NCI-H69 (cell line): ENCODE data around the gene ZNF525.
A peak's percentile ranks its signal among the peaks of the same experiment; 100 is the strongest.
"Not testable (repeated sequence)": the region's sequence is repeated elsewhere in the genome, so short reads cannot be mapped to it uniquely, and the experiment has no call there.

ENCODE experiments used
- DNase-seq: peaks from one replicate; lab custom pipeline; 2025; lab: John Stamatoyannopoulos, UW

ZNF525 gene

GRCh38 chr19:53395840-53396524 is 30.5 kb downstream of the ZNF525 start:
- DNase-seq = not testable (repeated sequence)

GRCh38 chr19:53396525-53396868 is 31.0 kb downstream of the ZNF525 start:
- DNase-seq = no peak

GRCh38 chr19:53397918-53398317 is 32.4 kb downstream of the ZNF525 start:
- DNase-seq = not testable (repeated sequence)

DNA sequence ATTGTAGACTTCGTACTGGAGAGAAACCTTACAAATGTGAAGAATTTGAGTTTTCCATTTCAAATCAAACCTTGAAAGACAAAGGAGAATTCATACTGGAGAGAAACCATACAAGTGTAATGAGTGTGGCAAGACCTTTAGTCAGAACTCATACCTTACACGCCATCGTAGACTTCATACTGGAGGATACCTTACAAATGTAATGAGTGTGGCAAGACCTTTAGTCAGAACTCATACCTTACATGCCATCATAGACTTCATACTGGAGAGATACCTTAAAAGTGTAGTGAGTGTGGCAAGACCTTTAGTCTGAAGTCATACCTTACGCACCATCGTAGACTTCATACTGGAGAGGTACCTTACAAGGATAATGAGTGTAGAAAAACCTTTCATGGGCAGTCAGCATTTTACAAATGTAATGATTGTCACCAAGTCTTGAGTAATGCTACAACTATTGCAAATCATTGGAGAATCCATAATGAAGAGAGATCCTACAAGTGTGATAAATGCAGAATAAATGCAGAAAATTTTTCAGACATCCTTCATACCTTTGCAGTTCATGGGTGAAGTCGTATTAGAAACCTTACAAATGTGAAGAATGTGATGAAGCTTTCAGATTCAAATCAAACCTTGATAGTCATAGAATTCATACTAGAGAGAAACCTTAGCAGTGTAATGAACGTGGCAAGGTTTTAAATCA is 44.1 kb downstream of the ZNF525 start:
- no peak for DNase-seq

DNA sequence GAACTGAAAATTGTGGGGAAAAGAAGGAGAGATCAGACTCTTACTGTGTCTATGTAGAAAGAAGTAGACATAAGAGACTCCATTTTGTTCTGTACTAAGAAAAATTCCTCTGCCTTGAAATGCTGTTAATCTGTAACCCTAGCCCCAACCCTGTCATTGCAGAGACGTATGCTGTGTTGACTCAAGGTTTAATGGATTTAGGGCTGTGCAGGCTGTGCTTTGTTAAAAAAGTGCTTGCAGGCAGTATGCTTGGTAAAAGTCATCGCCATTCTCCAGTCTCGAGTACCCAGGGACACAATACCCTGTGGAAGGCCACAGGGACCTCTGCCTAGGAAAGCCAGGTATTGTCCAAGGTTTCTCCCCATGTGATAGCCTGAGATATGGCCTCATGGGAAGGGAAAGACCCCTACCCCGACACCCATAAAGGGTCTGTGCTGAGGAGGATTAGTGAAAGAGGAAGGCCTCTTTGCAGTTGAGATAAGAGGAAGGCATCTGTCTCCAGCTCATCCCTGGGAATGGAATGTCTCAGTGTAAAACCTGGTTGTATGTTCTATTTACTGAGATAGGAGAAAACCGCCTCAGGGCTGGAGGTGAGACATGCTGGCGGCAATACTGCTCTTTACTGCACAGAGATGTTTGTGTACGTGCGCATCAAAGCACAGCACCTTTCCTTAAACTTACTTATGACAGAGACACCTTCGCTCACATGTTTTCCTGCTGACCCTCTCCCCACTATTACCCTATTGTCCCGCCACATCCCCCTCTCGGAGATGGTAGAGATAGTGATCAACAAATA is 55.2 kb downstream of the ZNF525 start:
- DNase-seq = peak; percentile 50

GRCh38 chr19:53422551-53422950 is 57.0 kb downstream of the ZNF525 start:
- peak; percentile 67 for DNase-seq

GRCh38 chr19:53423074-53423473 is 57.6 kb downstream of the ZNF525 start:
- peak; percentile 52 for DNase-seq

DNA sequence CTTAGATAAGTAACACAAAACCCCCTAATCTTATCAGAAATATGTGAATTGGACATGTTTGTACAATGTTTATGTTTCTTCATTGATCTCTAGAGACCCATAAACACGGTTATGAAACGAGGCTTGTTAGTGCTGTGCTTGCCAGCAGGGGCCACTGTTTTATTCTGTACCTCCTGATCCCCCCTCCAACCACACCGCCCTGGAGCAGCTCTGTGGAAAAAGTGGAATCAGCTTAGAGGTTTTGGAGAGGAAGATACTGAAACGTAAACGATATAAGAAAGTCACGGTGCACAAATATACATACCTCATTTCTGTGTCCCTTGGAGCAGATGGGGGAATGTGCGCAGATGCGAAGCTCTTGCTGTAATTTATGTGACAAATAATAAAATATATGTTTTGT is 58.2 kb downstream of the ZNF525 start:
- DNase-seq = peak; percentile 54

DNA sequence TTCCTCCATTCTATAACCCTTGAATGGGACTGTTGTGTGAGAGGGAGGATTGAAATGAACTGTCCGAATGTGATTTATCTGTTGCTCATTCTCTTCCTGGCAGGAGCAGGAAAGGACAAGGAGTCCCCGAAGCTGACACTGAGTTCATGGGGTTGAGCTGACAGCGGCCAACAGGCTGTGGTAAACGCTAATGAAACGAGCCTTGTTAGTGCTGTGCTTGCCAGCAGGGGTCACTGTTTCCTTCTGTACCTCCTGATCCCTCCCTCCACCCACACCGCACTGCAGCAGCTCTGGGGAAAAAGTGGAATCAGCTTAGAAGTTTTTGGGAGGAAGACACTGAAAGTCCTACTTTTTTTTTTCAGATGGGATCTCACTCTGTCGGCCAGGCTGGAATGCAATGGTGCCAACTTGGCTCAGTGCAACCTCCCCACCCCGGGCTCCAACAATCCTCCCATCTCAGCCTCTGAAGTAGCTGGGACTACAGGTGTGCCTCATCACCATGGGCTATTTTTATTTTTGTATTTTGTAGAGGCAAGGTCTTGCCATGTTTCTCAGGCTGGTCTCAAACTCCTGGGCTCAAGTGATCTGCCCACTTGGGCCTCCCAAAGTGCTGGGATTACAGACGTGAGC is 59.6 kb downstream of the ZNF525 start:
- peak; percentile 69 for DNase-seq

DNA sequence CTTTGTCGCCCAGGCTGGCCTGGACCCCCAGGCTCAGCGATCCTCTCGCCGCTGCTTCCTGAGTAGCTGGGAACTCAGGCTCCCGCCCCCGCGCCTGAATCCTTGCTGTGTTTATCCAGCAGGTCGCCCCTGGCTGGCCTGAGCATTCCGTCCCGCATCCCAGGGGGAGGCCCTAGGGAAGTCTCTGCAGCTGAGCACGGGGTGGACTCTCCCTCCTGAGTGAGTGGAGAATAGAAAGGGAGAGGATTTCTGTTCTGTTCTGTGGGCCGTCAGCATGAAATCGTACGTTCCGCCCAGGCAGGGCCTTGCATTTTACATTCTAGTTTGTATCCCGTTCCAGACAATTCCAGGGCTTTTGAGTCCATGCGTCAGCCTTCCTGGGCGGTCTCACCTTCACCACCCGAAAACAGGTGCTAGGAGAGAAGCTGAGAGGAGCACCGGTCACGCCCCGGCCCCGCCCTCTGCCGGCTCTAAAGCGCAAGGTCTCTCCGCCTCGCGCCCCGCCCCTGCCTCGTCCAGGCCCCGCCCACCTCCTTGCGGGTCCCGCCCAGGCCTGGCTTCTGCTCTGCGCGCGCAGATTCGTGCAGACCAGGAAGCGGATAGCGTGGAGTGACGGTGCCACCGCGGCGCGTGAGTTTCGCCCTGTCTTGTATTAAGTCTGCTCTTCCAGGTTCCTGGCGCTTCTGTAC is 66.0 kb downstream of the ZNF525 start, which contains the start of gene ZNF761:
Gene ZNF761, plus strand, starts transcription at position 586 of the 689 bp plus-strand sequence. CDS start 15,285 bp downstream, outside the sequence.
- DNase-seq = peak; percentile 98

DNA sequence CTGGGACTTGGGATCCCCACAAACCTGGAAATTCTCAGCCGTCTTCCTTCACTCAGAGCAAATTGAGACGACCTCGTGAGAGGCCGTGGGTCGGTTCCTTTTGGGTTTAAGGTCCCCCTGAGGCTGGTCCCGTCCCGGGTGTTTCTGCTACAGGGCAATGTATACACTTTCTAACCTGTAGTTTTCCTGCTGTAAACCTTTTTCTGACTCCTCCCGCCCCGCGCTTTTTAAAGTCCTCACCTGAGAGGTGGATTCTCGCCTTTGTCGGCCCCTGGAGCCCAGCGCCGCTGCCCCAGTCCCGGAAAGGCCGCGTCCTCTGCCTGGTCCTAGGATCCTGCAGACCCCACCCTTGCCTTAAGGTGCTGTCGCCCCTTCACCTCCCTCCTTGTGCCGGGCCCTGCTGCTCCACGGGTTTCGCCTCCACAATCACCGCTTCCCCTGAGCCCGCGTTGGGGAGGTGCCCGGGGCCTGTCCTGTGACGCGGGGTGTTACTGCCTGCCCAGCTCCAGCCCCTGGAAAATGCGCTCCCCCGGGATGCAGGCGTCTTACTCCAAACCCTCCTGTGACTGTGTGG is 66.7 kb downstream of the ZNF525 start:
- peak; percentile 56 for DNase-seq
